T-helper 1 cell treated with Interleukin-12 subunit alpha and Interleukin-12 subunit beta and Interleukin-4 antibody, amounts not matched to agents 30 μg/mL and 1 μg/mL, for 36 hours (primary cell): ENCODE data around the gene UQCRH.
A peak's percentile ranks its signal among the peaks of the same experiment; 100 is the strongest.

Experiments
- H3K27ac Mint-ChIP-seq: one replicate; pipeline ENCODE4 v1.8.0; 2021; ENCODE audit warnings: mild to moderate bottlenecking, mixed read lengths
- H3K27me3 Mint-ChIP-seq: one replicate; pipeline ENCODE4 v1.8.0; 2021; ENCODE audit warnings: low read depth, mixed read lengths
- H3K36me3 Mint-ChIP-seq: one replicate; pipeline ENCODE4 v1.8.0; 2021; ENCODE audit warnings: low read depth, mixed read lengths
- H3K4me1 Mint-ChIP-seq: one replicate; pipeline ENCODE4 v1.8.0; 2021; ENCODE audit warnings: low read depth, mixed read lengths
- H3K4me3 Mint-ChIP-seq: one replicate; pipeline ENCODE4 v1.8.0; 2021; ENCODE audit warnings: mild to moderate bottlenecking, moderate library complexity, mixed read lengths
- H3K9me3 Mint-ChIP-seq: one replicate; pipeline ENCODE4 v1.8.0; 2021; ENCODE audit warnings: mixed read lengths

The UQCRH gene

GRCh38 chr1:46284597-46285564 is 18.6 kb upstream of the UQCRH start:
- H3K27ac Mint-ChIP-seq = peak overlapping the region; percentile 16
- H3K27me3 Mint-ChIP-seq = no peaks in the 10 kb centered on the region
- no peaks in the 10 kb centered on the region for H3K9me3 Mint-ChIP-seq
- no peak overlapping the region for H3K4me3 Mint-ChIP-seq
- peaks cover 37% of the 10 kb centered on the region for H3K36me3 Mint-ChIP-seq
- peaks cover 27% of the 10 kb centered on the region for H3K4me1 Mint-ChIP-seq

GRCh38 chr1:46285730-46286477 is 17.6 kb upstream of the UQCRH start:
- H3K36me3 Mint-ChIP-seq = peaks cover 35% of the 10 kb centered on the region
- no peak overlapping the region for H3K4me3 Mint-ChIP-seq

GRCh38 chr1:46288485-46289133 is 14.9 kb upstream of the UQCRH start:
- Mint-ChIP-seq H3K27ac (no peak overlapping the region), H3K27me3 (no peaks in the 10 kb centered on the region), H3K36me3 (peaks cover 24% of the 10 kb centered on the region), H3K9me3 (no peaks in the 10 kb centered on the region), H3K4me1 (peaks cover 27% of the 10 kb centered on the region), H3K4me3 (no peak overlapping the region)

More at GRCh38 chr1:46285730-46286477, 17.6 kb upstream of the UQCRH start:
- H3K4me1 Mint-ChIP-seq = peaks cover 27% of the 10 kb centered on the region
- H3K27ac Mint-ChIP-seq = peak overlapping the region; percentile 21
- H3K9me3 Mint-ChIP-seq = no peaks in the 10 kb centered on the region
- no peaks in the 10 kb centered on the region for H3K27me3 Mint-ChIP-seq

- H3K4me1 Mint-ChIP-seq = peaks cover 27% of the 10 kb centered on the region
- H3K9me3 Mint-ChIP-seq = no peaks in the 10 kb centered on the region
- no peak overlapping the region for H3K27ac Mint-ChIP-seq
- no peaks in the 10 kb centered on the region for H3K27me3 Mint-ChIP-seq
- H3K36me3 Mint-ChIP-seq = peaks cover 22% of the 10 kb centered on the region
- H3K4me3 Mint-ChIP-seq = no peak overlapping the region
Measured at GRCh38 chr1:46289134-46289494, 14.4 kb upstream of the UQCRH start.

GRCh38 chr1:46289976-46290375 is 13.5 kb upstream of the UQCRH start:
- no peak overlapping the region for H3K4me3 Mint-ChIP-seq
- no peaks in the 10 kb centered on the region for H3K9me3 Mint-ChIP-seq
- peaks cover 25% of the 10 kb centered on the region for H3K4me1 Mint-ChIP-seq
- peaks cover 18% of the 10 kb centered on the region for H3K36me3 Mint-ChIP-seq
- H3K27ac Mint-ChIP-seq = peak overlapping the region; percentile 20
- H3K27me3 Mint-ChIP-seq = no peaks in the 10 kb centered on the region

- Mint-ChIP-seq H3K9me3 (no peaks in the 10 kb centered on the region), H3K27me3 (no peaks in the 10 kb centered on the region), H3K36me3 (peaks cover 24% of the 10 kb centered on the region), H3K4me3 (no peak overlapping the region), H3K27ac (no peak overlapping the region), H3K4me1 (peaks cover 4% of the 10 kb centered on the region)
Measured at GRCh38 chr1:46295306-46295705, 8.2 kb upstream of the UQCRH start.

- no peak overlapping the region for H3K4me3 Mint-ChIP-seq
- no peak overlapping the region for H3K27ac Mint-ChIP-seq
- peaks cover 25% of the 10 kb centered on the region for H3K36me3 Mint-ChIP-seq
- H3K4me1 Mint-ChIP-seq = peaks cover 17% of the 10 kb centered on the region
- H3K9me3 Mint-ChIP-seq = no peaks in the 10 kb centered on the region
- no peaks in the 10 kb centered on the region for H3K27me3 Mint-ChIP-seq
Measured at GRCh38 chr1:46298387-46298786, 5.1 kb upstream of the UQCRH start.

- Mint-ChIP-seq H3K4me1 (peaks cover 23% of the 10 kb centered on the region), H3K27ac (peak overlapping the region; percentile 97), H3K27me3 (no peaks in the 10 kb centered on the region), H3K4me3 (peak overlapping the region; percentile 97), H3K9me3 (no peaks in the 10 kb centered on the region), H3K36me3 (peaks cover 27% of the 10 kb centered on the region)
Measured at GRCh38 chr1:46300673-46301405, 2.7 kb upstream of the UQCRH start.

- H3K4me1 Mint-ChIP-seq = peaks cover 25% of the 10 kb centered on the region
- peak overlapping the region; percentile 97 for H3K4me3 Mint-ChIP-seq
- H3K27ac Mint-ChIP-seq = peak overlapping the region; percentile 97
- no peaks in the 10 kb centered on the region for H3K27me3 Mint-ChIP-seq
- H3K36me3 Mint-ChIP-seq = peaks cover 23% of the 10 kb centered on the region
- H3K9me3 Mint-ChIP-seq = no peaks in the 10 kb centered on the region
Measured at GRCh38 chr1:46301406-46301807, 2.1 kb upstream of the UQCRH start.

GRCh38 chr1:46301808-46302640 is 1.5 kb upstream of the UQCRH start:
- Mint-ChIP-seq H3K9me3 (no peaks in the 10 kb centered on the region), H3K4me1 (peaks cover 28% of the 10 kb centered on the region), H3K27ac (peak overlapping the region; percentile 97)

GRCh38 chr1:46302641-46303037 is 859 bp upstream of the UQCRH start:
- Mint-ChIP-seq H3K9me3 (no peaks in the 10 kb centered on the region), H3K4me3 (peak overlapping the region; percentile 97), H3K36me3 (peaks cover 12% of the 10 kb centered on the region), H3K27me3 (no peaks in the 10 kb centered on the region), H3K27ac (peak overlapping the region; percentile 97), H3K4me1 (peaks cover 32% of the 10 kb centered on the region)

More at GRCh38 chr1:46301808-46302640, 1.5 kb upstream of the UQCRH start:
- peaks cover 16% of the 10 kb centered on the region for H3K36me3 Mint-ChIP-seq
- H3K4me3 Mint-ChIP-seq = peak overlapping the region; percentile 97
- H3K27me3 Mint-ChIP-seq = no peaks in the 10 kb centered on the region

- Mint-ChIP-seq H3K27ac (peak overlapping the region; percentile 97), H3K36me3 (peaks cover 11% of the 10 kb centered on the region), H3K27me3 (no peaks in the 10 kb centered on the region), H3K4me3 (peak overlapping the region; percentile 97), H3K4me1 (peaks cover 40% of the 10 kb centered on the region), H3K9me3 (no peaks in the 10 kb centered on the region)
Measured at GRCh38 chr1:46303872-46304326, 401 bp downstream of the UQCRH start.

GRCh38 chr1:46306159-46306530 is 2.6 kb downstream of the UQCRH start:
- Mint-ChIP-seq H3K27me3 (no peaks in the 10 kb centered on the region), H3K4me1 (peaks cover 32% of the 10 kb centered on the region), H3K36me3 (peaks cover 23% of the 10 kb centered on the region), H3K9me3 (no peaks in the 10 kb centered on the region), H3K4me3 (peak overlapping the region; percentile 48), H3K27ac (no peak overlapping the region)
